HCT116 (cell line): ENCODE results near the gene MTHFS. TPM values are rescaled to one million over a fixed set of nuclear protein-coding genes. Genes with fewer than 3 reads are reported as not detected.

Source experiments
- ATAC-seq: fragments of 200-7000 bp; cut with Tn5 transposase; 2 replicates; pipeline ENCODE4 v1.9.1; 2020; ENCODE audit warnings: mild to moderate bottlenecking, moderate library complexity
- BruUV-seq: library from RNA; stranded (reverse); fragments of 400-500 nt; replicated peaks from 2 replicates; lab custom pipeline; 2021; lab: Mats Ljungman, UMichigan
- CTCF ChIA-PET: fragments of 300-600 bp; sonication (Branson Sonifier 250); formaldehyde crosslinking; loops from one replicate; lab custom pipeline; 2021; ENCODE audit warnings: antibody characterized with exemption; lab: Charles Lee
- POLR2A ChIA-PET: fragments of 300-600, 350-600 bp; sonication (Branson Sonifier 250); formaldehyde crosslinking; loops from one replicate; lab custom pipeline; 2021; ENCODE audit warnings: antibody characterized with exemption; lab: Charles Lee
- RAD21 ChIA-PET, 2 experiments: fragments of 300-600 bp; sonication (Branson Sonifier 250); formaldehyde crosslinking; loops; one replicate each; lab custom pipeline; 2023; ENCODE audit warnings: low total read pairs in 2 of 2; ENCODE audit not compliant: uncharacterized antibody in 2 of 2, unreplicated experiment in 2 of 2, low non-redundant PET in 1 of 2; lab: Charles Lee
- DNase-seq: peaks from one replicate; pipeline ENCODE4 v3.0.0-alpha.2; 2010; ENCODE audit warnings: low read depth, low spot score
- H2AFZ ChIP-seq: fragments of 200-600 bp; shearing (Covaris generic), sonication (generic); 2 replicates; pipeline ENCODE4 v1.6.1; 2017; ENCODE audit warnings: low read depth, mixed run types, mixed read lengths, antibody characterized with exemption, low read length; ENCODE audit not compliant: poor library complexity, severe bottlenecking
- H3K27ac ChIP-seq: 2 replicates; pipeline ENCODE4 v1.5.1; 2012; ENCODE audit warnings: low read depth, low read length
- H3K27me3 ChIP-seq: fragments of 200-600 bp; sonication (generic); 2 replicates; pipeline ENCODE4 v1.6.1; 2016; ENCODE audit warnings: mixed run types, low read length, mixed read lengths; ENCODE audit not compliant: insufficient read depth
- H3K36me3 ChIP-seq, 2 experiments: fragments of 200-500 bp in 1 of 2; fragments of 200-600 bp in 1 of 2; sonication (Bioruptor generic) in 1 of 2; sonication (generic) in 1 of 2; 2 replicates each; pipeline versions ENCODE4 v1.5.1 to v1.6.1; 2014 to 2016; ENCODE audit warnings: low read length in 2 of 2, inconsistent platforms in 1 of 2, mixed read lengths in 1 of 2, mixed run types in 1 of 2; ENCODE audit not compliant: insufficient read depth in 2 of 2, control insufficient read depth in 1 of 2
- H3K4me1 ChIP-seq, 2 experiments: fragments of 200-600 bp in 1 of 2; sonication (generic) in 1 of 2; 2 replicates each; pipeline versions ENCODE4 v1.5.1 to v1.6.1; 2012 to 2017; ENCODE audit warnings: low read length in 2 of 2, inconsistent platforms in 1 of 2, mild to moderate bottlenecking in 1 of 2, mixed read lengths in 1 of 2, mixed run types in 1 of 2, moderate library complexity in 1 of 2; ENCODE audit not compliant: insufficient read depth in 2 of 2, control insufficient read depth in 1 of 2
- H3K4me2 ChIP-seq: fragments of 200-600 bp; sonication (generic); 2 replicates; pipeline ENCODE4 v1.6.1; 2017; ENCODE audit warnings: mixed run types, low read length, mixed read lengths
- H3K4me3 ChIP-seq, 2 experiments: fragments of 200-600 bp in 1 of 2; sonication (generic) in 1 of 2; replicated peaks in 1 of 2; 2 replicates each; pipeline ENCODE4 v1.5.1; 2011 to 2016; ENCODE audit warnings: low read length in 2 of 2, control low read depth in 1 of 2, low read depth in 1 of 2, mild to moderate bottlenecking in 1 of 2, mixed read lengths in 1 of 2, mixed run types in 1 of 2
- H3K79me2 ChIP-seq: fragments of 200-600 bp; sonication (generic); 2 replicates; pipeline ENCODE4 v1.6.1; 2017; ENCODE audit warnings: mild to moderate bottlenecking, mixed run types, low read length, moderate library complexity, mixed read lengths; ENCODE audit not compliant: insufficient read depth
- H3K9ac ChIP-seq: fragments of 200-600 bp; sonication (generic); 2 replicates; pipeline ENCODE4 v1.6.1; 2016; ENCODE audit warnings: low read length, mixed read lengths
- H3K9me2 ChIP-seq: fragments of 200-600 bp; sonication (generic), shearing (Covaris generic); 2 replicates; pipeline ENCODE4 v1.6.1; 2017; ENCODE audit warnings: mixed run types, mild to moderate bottlenecking, moderate library complexity; ENCODE audit not compliant: insufficient read depth
- H3K9me3 ChIP-seq, 2 experiments: fragments of 200-500 bp in 1 of 2; fragments of 200-600 bp in 1 of 2; sonication (Bioruptor generic) in 1 of 2; sonication (generic) in 1 of 2; 2 replicates each; pipeline ENCODE4 v1.6.1; 2014 to 2017; ENCODE audit warnings: low read length in 2 of 2, mixed read lengths in 2 of 2, inconsistent platforms in 1 of 2, low read depth in 1 of 2, mild to moderate bottlenecking in 1 of 2, mixed run types in 1 of 2, moderate library complexity in 1 of 2; ENCODE audit not compliant: control insufficient read depth in 1 of 2, insufficient read depth in 1 of 2
- H4K20me1 ChIP-seq: fragments of 200-600 bp; sonication (generic), shearing (Covaris generic); 2 replicates; pipeline ENCODE4 v1.6.1; 2017; ENCODE audit warnings: mixed run types, mild to moderate bottlenecking, moderate library complexity; ENCODE audit not compliant: insufficient read depth
- ATF3 ChIP-seq: IDR thresholded peaks from 2 replicates; pipeline ENCODE4 v1.6.1; 2012
- CBX3 ChIP-seq: IDR thresholded peaks from 2 replicates; pipeline ENCODE4 v1.6.1; 2012; ENCODE audit warnings: low read depth
- CEBPB ChIP-seq: IDR thresholded peaks from 2 replicates; pipeline ENCODE4 v1.6.1; 2012; ENCODE audit warnings: low read depth
- EGR1 ChIP-seq: IDR thresholded peaks from 2 replicates; pipeline ENCODE4 v1.6.1; 2012; ENCODE audit warnings: low read depth
- EZH2phosphoT487 ChIP-seq: fragments of 200-600 bp; IDR thresholded peaks from 2 replicates; pipeline ENCODE4 v1.6.1; 2018; ENCODE audit warnings: antibody characterized with exemption, borderline replicate concordance
- JUND ChIP-seq: IDR thresholded peaks from 2 replicates; pipeline ENCODE4 v1.6.1; 2012
- MAX ChIP-seq: IDR thresholded peaks from 2 replicates; pipeline ENCODE4 v1.6.1; 2012
- RAD21 ChIP-seq: IDR thresholded peaks from 2 replicates; pipeline ENCODE4 v1.6.1; 2012; ENCODE audit warnings: low read depth, mild to moderate bottlenecking
- REST ChIP-seq: IDR thresholded peaks from 2 replicates; pipeline ENCODE4 v1.6.1; 2012; ENCODE audit warnings: low read depth
- SRF ChIP-seq: IDR thresholded peaks from 2 replicates; pipeline ENCODE4 v1.6.1; 2012; ENCODE audit warnings: low read depth
- YY1 ChIP-seq: IDR thresholded peaks from 2 replicates; pipeline ENCODE4 v1.6.1; 2011; ENCODE audit warnings: low read length, low read depth, moderate library complexity, mild to moderate bottlenecking; ENCODE audit not compliant: insufficient replicate concordance; ENCODE audit errors: extremely low read depth
- ZFX ChIP-seq: fragments of 450-650 bp; IDR thresholded peaks from 2 replicates; pipeline ENCODE4 v1.6.1; 2017
- ZNF274 ChIP-seq: fragments of 200-500 bp; sonication (Bioruptor generic); IDR thresholded peaks from 2 replicates; pipeline ENCODE4 v1.6.1; 2014; ENCODE audit warnings: mild to moderate bottlenecking, low read depth, low read length, inconsistent platforms
- intact Hi-C: fragments of 100-400 bp; cut with micrococcal nuclease; formaldehyde crosslinking; loops from 2 replicates; pipeline ENCODE4 v1.10.0; 2022
- total RNA-seq: library from RNA; stranded (reverse); gene quantifications from one replicate; pipeline ENCODE4 v1.2.1, GENCODE V29; 2021; ENCODE audit not compliant: unreplicated experiment

MTHFS gene
- total RNA-seq, 1 experiment from 2014 or later = 30.5 TPM

- TF ChIP-seq REST (no peak), JUND (no peak)
These were observed 22.4 kb upstream of the MTHFS start (continued) for GRCh38 chr15:79919090-79919748.

GRCh38 chr15:79918278-79918677, 21.5 kb upstream of the MTHFS start:
- Histone ChIP-seq H3K79me2 (peaks cover 28% of the 10 kb centered on the region), H4K20me1 (no peaks in the 10 kb centered on the region), H2AFZ (no peak overlapping the region), H3K9ac (no peak overlapping the region), H3K36me3 (peaks cover 2 to 19% of the 10 kb centered on the region in 2 experiments; a peak in 2 of 4 replicates), H3K9me2 (no peaks in the 10 kb centered on the region), H3K4me2 (no peak overlapping the region), H3K4me3 (no peak overlapping the region), H3K27ac (no peak overlapping the region), H3K27me3 (no peaks in the 10 kb centered on the region), H3K9me3 (peaks cover 39 to 41% of the 10 kb centered on the region in 2 experiments; a peak in 3 of 4 replicates), H3K4me1 (peaks cover 6 to 7% of the 10 kb centered on the region in 2 experiments; a peak in 3 of 4 replicates)
- ATAC-seq (no peak), DNase-seq (no peak)
- CTCF ChIA-PET = no interaction called here
- POLR2A ChIA-PET = no interaction called here
- intact Hi-C loops = no loop called here
- TF ChIP-seq RAD21 = no peak
- TF ChIP-seq ZFX = no peak
- TF ChIP-seq CBX3 = no peak
- no peak for TF ChIP-seq EGR1
- no peak for TF ChIP-seq MAX
- TF ChIP-seq JUND = no peak
- TF ChIP-seq ATF3 = no peak
- TF ChIP-seq CEBPB = no peak
- no peak for TF ChIP-seq EZH2phosphoT487
- no peak for TF ChIP-seq ZNF274
- no peak for TF ChIP-seq SRF
- TF ChIP-seq YY1 = no peak
- no TSS peak for BruUV-seq
- RAD21 ChIA-PET = no interaction called here
